Suprapubic skin (tissue), 2 donors: Measurements from ENCODE around the gene NPIPA8.
"Not testable (repeated sequence)": the region's sequence is repeated elsewhere in the genome, so short reads cannot be mapped to it uniquely, and the experiment has no call there.

ENCODE experiments used
- EP300 ChIP-seq: sonication (generic); formaldehyde crosslinking; IDR thresholded peaks from one replicate; pipeline ENCODE4 v1.6.1; 2017; ENCODE audit warnings: antibody characterized with exemption
- POLR2A ChIP-seq, 2 donors: fragments of 450-650 bp; IDR thresholded peaks; one replicate each; pipeline ENCODE4 v1.6.1; 2017; ENCODE audit warnings: antibody characterized with exemption in 2 of 2, mild to moderate bottlenecking in 2 of 2, moderate library complexity in 2 of 2

GRCh38 chr16:18347742-18348141 is 11.2 kb upstream of the NPIPA8 start:
- not testable (repeated sequence) for TF ChIP-seq EP300; POLR2A (IDR thresholded peaks at IDR 0.05)
